ENCODE results near the gene SSB.

DNA sequence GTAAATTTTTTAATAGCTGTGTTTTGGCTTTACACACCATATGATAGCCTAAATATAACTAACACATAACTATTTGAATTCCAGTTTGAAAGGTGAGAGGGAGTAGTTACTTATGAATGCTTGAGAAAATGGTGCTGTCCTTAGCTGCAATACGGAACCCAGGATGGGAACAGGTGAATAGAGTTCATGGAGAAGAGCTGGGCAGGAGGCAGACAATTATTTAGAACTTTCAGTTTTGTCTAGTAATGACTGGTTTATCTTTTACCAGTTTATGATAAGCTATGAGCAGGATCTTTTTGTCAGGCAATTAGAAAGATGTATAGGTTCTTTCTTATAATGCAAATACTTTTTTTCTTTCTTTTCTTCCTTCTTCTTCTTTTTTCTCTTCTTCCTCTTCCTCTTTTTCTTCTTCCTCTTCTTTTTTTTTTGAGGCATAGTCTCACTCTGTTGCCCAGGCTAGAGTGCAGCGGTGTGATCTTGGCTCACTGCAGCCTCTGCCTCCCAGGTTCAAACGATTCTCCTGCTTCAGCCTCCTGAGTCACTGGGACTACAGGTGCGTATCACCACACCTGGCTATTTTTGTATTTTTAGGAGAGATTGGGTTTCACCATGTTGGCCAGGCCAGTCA lies 54.5 kb downstream of the SSB start:
- TF ChIP-seq POLR2AphosphoS5 (IDR thresholded peaks at IDR 0.05; ENCODE audit: low read depth, low read length) (no peak), PAX5 (IDR thresholded peaks at IDR 0.05; ENCODE audit: insufficient read depth, low read length, severe bottlenecking) (no peak)

Measured in GM12891 (cell line).